Activated CD4-positive, alpha-beta memory T cell treated with anti-CD3 and anti-CD28 coated beads for 36 hours (primary cell): ENCODE measurements around the gene GAREM2. TPM values are rescaled to one million over a fixed set of nuclear protein-coding genes. Genes with fewer than 3 reads are reported as not detected.
"Not testable (repeated sequence)": the region's sequence is repeated elsewhere in the genome, so short reads cannot be mapped to it uniquely, and the experiment has no call there.

Experiments used
- CTCF ChIA-PET: fragments of 350-600 bp; sonication (Branson Sonifier 250); formaldehyde crosslinking; loops from one replicate; lab custom pipeline; 2021; ENCODE audit warnings: antibody characterized with exemption, inconsistent platforms; lab: Charles Lee
- POLR2A ChIA-PET: fragments of 350-600 bp; sonication (Branson Sonifier 250); formaldehyde crosslinking; loops from one replicate; lab custom pipeline; 2021; ENCODE audit warnings: antibody characterized with exemption; lab: Charles Lee
- DNase-seq: peaks from one replicate; pipeline ENCODE4 v3.0.0-alpha.2; 2020
- H3K27ac Mint-ChIP-seq: one replicate; pipeline ENCODE4 v1.8.0; 2021; ENCODE audit warnings: mixed read lengths
- H3K27me3 Mint-ChIP-seq: one replicate; pipeline ENCODE4 v1.8.0; 2021; ENCODE audit warnings: mixed read lengths
- H3K36me3 Mint-ChIP-seq: one replicate; pipeline ENCODE4 v1.8.0; 2021; ENCODE audit warnings: mixed read lengths
- H3K4me1 Mint-ChIP-seq: one replicate; pipeline ENCODE4 v1.8.0; 2021; ENCODE audit warnings: low read depth, mixed read lengths
- H3K4me3 Mint-ChIP-seq: one replicate; pipeline ENCODE4 v1.8.0; 2021; ENCODE audit warnings: mild to moderate bottlenecking, mixed read lengths
- H3K9me3 Mint-ChIP-seq: one replicate; pipeline ENCODE4 v1.8.0; 2021; ENCODE audit warnings: mixed read lengths
- intact Hi-C: fragments of 100-400 bp; cut with micrococcal nuclease; formaldehyde crosslinking; loops from one replicate; pipeline ENCODE4 v1.15.1; 2023
- total RNA-seq, 2 experiments: library from RNA; stranded (reverse); gene quantifications; one replicate each; pipeline ENCODE4 v1.2.3, GENCODE V29; 2021

The GAREM2 gene
- total RNA-seq, 2 experiments from 2014 or later, result 1.4 to 2.8 TPM

GRCh38 chr2:26148501-26148900 is 24.4 kb upstream of the GAREM2 start:
- intact Hi-C loops, result loop anchor here (5.0 to 10.0 kb wide), 2 partner anchors 61 to 544 kb away; no protein-coding TSS in a partner anchor
- DNase-seq, result no peak
- no peak overlapping the region for H3K4me3 Mint-ChIP-seq
- CTCF ChIA-PET, result interaction anchor here (1.4 to 9.1 kb wide), 2 partner anchors 60 to 157 kb away, joined by 6 to 90 read pairs; no protein-coding TSS in a partner anchor
- peaks cover 18% of the 10 kb centered on the region for H3K27me3 Mint-ChIP-seq
- POLR2A ChIA-PET, result no interaction called here
- H3K36me3 Mint-ChIP-seq, result no peaks in the 10 kb centered on the region
- H3K4me1 Mint-ChIP-seq, result peaks cover 2% of the 10 kb centered on the region
- H3K9me3 Mint-ChIP-seq, result no peaks in the 10 kb centered on the region
- H3K27ac Mint-ChIP-seq, result no peak overlapping the region

DNA sequence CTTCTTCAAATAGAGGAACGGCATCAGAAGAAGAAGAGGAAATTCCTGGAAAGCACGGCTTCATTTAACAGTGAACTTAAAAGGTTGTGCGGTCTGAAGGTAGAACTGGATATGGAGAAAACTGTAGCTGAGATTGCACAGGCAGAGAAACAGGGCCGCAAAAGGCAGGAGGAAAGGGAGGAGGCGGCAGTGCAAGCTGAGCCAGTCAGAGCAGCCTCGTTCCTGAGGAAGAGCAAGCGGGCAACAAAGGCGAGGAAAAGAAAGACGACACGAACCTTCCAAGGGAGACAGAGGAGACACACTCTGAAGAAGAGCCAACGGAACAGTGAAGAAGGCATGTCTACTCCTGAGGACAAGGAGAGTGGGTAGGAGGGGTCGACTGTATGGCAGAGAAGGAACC is 22.6 kb upstream of the GAREM2 start:
- Mint-ChIP-seq H3K36me3 (no peaks in the 10 kb centered on the region), H3K27me3 (peaks cover 18% of the 10 kb centered on the region), H3K27ac (no peak overlapping the region), H3K4me1 (no peaks in the 10 kb centered on the region), H3K4me3 (no peak overlapping the region), H3K9me3 (no peaks in the 10 kb centered on the region)
- intact Hi-C loops, result no loop called here
- CTCF ChIA-PET, result no interaction called here
- no peak for DNase-seq
- POLR2A ChIA-PET, result no interaction called here

- ChIA-PET CTCF (no interaction called here), POLR2A (no interaction called here)
- no peak overlapping the region for H3K4me3 Mint-ChIP-seq
- H3K9me3 Mint-ChIP-seq, result no peaks in the 10 kb centered on the region
- no peak overlapping the region for H3K27ac Mint-ChIP-seq
- no peak for DNase-seq
- H3K27me3 Mint-ChIP-seq, result no peaks in the 10 kb centered on the region
- H3K36me3 Mint-ChIP-seq, result no peaks in the 10 kb centered on the region
- intact Hi-C loops, result no loop called here
- H3K4me1 Mint-ChIP-seq, result no peaks in the 10 kb centered on the region
Observed at GRCh38 chr2:26157580-26157979, 15.3 kb upstream of the GAREM2 start.

DNA sequence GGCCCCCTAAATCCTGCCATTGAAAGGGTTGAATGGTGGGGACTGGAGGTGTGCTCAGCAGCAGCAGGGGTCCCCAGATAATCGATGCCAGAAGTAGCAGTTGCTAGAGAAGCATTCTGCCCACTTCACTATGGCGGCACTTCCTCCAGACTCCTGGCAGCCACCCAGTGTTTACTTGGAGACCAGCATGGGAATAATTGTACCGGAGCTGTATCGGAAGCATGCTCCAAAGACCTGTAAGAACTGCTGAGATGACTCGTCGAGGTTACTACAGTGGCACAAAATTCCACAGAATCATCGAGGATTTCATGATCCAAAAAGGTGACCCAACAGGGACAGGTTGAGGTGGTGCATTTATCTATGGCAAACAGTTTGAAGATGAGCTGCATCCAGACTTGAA is 11.0 kb upstream of the GAREM2 start:
- H3K4me1 Mint-ChIP-seq, result no peaks in the 10 kb centered on the region
- H3K36me3 Mint-ChIP-seq, result no peaks in the 10 kb centered on the region
- H3K27me3 Mint-ChIP-seq, result no peaks in the 10 kb centered on the region
- no peak for DNase-seq
- ChIA-PET CTCF (interaction anchor here (1.2 kb wide), 1 partner anchor 23 kb away, joined by 3 read pairs; no protein-coding TSS in a partner anchor), POLR2A (no interaction called here)
- no peaks in the 10 kb centered on the region for H3K9me3 Mint-ChIP-seq
- intact Hi-C loops, result no loop called here
- H3K4me3 Mint-ChIP-seq, result no peak overlapping the region
- no peak overlapping the region for H3K27ac Mint-ChIP-seq

- Mint-ChIP-seq H3K27me3 (no peaks in the 10 kb centered on the region), H3K4me1 (no peaks in the 10 kb centered on the region), H3K9me3 (no peaks in the 10 kb centered on the region), H3K4me3 (no peak overlapping the region), H3K27ac (no peak overlapping the region), H3K36me3 (no peaks in the 10 kb centered on the region)
- ChIA-PET CTCF (no interaction called here), POLR2A (no interaction called here)
- no peak for DNase-seq
- intact Hi-C loops, result no loop called here
Observed at GRCh38 chr2:26162963-26163362, 9.9 kb upstream of the GAREM2 start.

- Mint-ChIP-seq H3K4me3 (no peak overlapping the region), H3K9me3 (no peaks in the 10 kb centered on the region), H3K27ac (no peak overlapping the region), H3K27me3 (no peaks in the 10 kb centered on the region), H3K4me1 (no peaks in the 10 kb centered on the region), H3K36me3 (no peaks in the 10 kb centered on the region)
- no peak for DNase-seq
- ChIA-PET CTCF (no interaction called here), POLR2A (no interaction called here)
- intact Hi-C loops, result no loop called here
Observed at GRCh38 chr2:26164231-26164630, 8.7 kb upstream of the GAREM2 start.

DNA sequence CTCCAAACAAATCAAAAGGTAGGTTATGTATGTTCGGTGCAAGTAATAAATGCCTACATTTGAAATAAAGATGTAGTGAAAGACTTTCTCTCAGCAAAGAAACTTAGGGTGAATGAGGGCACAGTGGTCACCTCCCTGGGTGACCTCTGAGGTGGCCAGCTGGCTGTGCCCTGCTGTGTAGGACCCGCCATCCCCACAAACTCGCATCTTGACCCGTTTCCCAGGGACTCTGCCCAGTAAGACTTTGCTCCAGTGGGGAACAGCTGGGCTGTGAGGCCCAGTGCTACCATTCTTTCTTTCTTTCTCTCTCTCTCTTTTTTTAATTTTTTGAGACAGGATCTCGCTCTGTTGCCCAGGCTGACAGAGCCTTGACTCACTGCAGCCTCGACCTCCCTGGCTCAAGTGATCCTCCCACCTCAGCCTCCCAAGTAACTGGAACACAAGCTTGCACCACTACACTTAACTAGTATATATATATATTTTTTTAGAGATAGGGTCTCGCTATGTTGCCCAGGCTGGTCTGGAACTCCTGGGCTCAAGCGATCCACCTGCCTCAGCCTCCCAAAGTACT is 8.2 kb upstream of the GAREM2 start:
- CTCF ChIA-PET, result no interaction called here
- no peak for DNase-seq
- Mint-ChIP-seq H3K4me1 (no peaks in the 10 kb centered on the region), H3K4me3 (no peak overlapping the region), H3K9me3 (no peaks in the 10 kb centered on the region), H3K36me3 (no peaks in the 10 kb centered on the region), H3K27me3 (no peaks in the 10 kb centered on the region), H3K27ac (no peak overlapping the region)
- POLR2A ChIA-PET, result no interaction called here
- intact Hi-C loops, result no loop called here

GRCh38 chr2:26165403-26165802 is 7.5 kb upstream of the GAREM2 start:
- H3K9me3 Mint-ChIP-seq, result no peaks in the 10 kb centered on the region
- no peaks in the 10 kb centered on the region for H3K4me1 Mint-ChIP-seq
- no peak overlapping the region for H3K4me3 Mint-ChIP-seq
- POLR2A ChIA-PET, result no interaction called here
- no peak overlapping the region for H3K27ac Mint-ChIP-seq
- intact Hi-C loops, result no loop called here
- no peaks in the 10 kb centered on the region for H3K27me3 Mint-ChIP-seq
- no peaks in the 10 kb centered on the region for H3K36me3 Mint-ChIP-seq
- CTCF ChIA-PET, result interaction anchor here (0.6 to 0.9 kb wide), 2 partner anchors 19 to 42 kb away, joined by 3 read pairs; no protein-coding TSS in a partner anchor
- DNase-seq, result no peak

DNA sequence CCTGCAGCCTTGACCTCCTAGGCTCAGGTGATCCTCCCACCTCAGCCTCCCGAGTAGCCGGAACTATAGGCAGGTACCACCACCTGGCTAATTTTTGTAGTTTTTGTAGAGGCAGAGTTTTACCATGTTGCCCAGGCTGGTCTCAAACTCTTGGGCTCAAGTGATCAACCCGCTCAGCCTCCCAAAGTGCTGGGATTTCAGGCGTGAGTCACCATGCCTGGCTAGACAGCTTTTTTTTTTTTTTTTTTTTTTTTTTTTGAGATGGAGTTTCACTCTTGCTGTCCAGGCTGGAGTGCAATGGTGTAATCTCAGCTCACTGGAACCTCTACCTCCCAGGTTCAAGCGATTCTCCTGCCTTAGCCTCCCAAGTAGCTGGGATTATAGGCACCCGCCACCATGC is 6.3 kb upstream of the GAREM2 start:
- H3K9me3 Mint-ChIP-seq, H3K4me3 Mint-ChIP-seq, H3K27me3 Mint-ChIP-seq, intact Hi-C loops, H3K4me1 Mint-ChIP-seq, H3K27ac Mint-ChIP-seq, DNase-seq, POLR2A ChIA-PET, H3K36me3 Mint-ChIP-seq: not testable (repeated sequence)
- CTCF ChIA-PET, result interaction anchor here (0.9 to 1.3 kb wide), 2 partner anchors 18 to 21 kb away, joined by 4 read pairs; no protein-coding TSS in a partner anchor

DNA sequence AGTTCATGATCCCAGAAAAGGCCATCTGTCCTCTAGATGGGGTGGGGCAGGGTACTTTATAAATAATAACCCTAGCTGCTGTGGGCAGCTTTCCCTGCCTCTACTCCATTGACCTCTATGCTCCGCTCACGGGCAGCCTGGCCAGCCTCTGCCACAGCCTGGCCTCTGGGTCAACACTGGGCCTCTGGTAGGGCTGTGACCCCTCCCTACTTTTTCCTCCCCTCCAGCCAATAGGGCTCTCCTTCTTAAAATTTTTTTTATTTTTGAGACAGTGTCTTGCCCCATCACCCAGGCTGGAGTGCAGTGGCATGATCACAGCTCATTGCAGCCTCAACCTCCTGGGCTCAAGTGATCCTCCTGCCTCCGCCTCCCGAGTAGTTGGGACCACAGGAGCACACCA is 4.1 kb upstream of the GAREM2 start:
- Mint-ChIP-seq H3K27me3 (peaks cover 13% of the 10 kb centered on the region), H3K27ac (no peak overlapping the region), H3K9me3 (no peaks in the 10 kb centered on the region), H3K4me1 (peaks cover 4% of the 10 kb centered on the region), H3K4me3 (no peak overlapping the region), H3K36me3 (peaks cover 1% of the 10 kb centered on the region)
- intact Hi-C loops, result no loop called here
- DNase-seq, result no peak
- POLR2A ChIA-PET, result no interaction called here
- CTCF ChIA-PET, result interaction anchor here (0.9 kb wide), 1 partner anchor 16 kb away, joined by 4 read pairs; no protein-coding TSS in a partner anchor

- Mint-ChIP-seq H3K4me3 (no peak overlapping the region), H3K9me3 (no peaks in the 10 kb centered on the region), H3K27ac (no peak overlapping the region), H3K36me3 (peaks cover 1% of the 10 kb centered on the region), H3K4me1 (peaks cover 5% of the 10 kb centered on the region), H3K27me3 (peaks cover 13% of the 10 kb centered on the region)
- DNase-seq, result no peak
- ChIA-PET POLR2A (no interaction called here), CTCF (interaction anchor here (0.9 kb wide), 1 partner anchor 16 kb away, joined by 4 read pairs; no protein-coding TSS in a partner anchor)
- intact Hi-C loops, result no loop called here
Observed at GRCh38 chr2:26169226-26169625, 3.7 kb upstream of the GAREM2 start.

GRCh38 chr2:26169681-26170414 is 3.0 kb upstream of the GAREM2 start:
- no peak overlapping the region for H3K4me3 Mint-ChIP-seq
- H3K9me3 Mint-ChIP-seq, result no peaks in the 10 kb centered on the region
- H3K36me3 Mint-ChIP-seq, result peaks cover 1% of the 10 kb centered on the region
- DNase-seq, result no peak
- peaks cover 7% of the 10 kb centered on the region for H3K4me1 Mint-ChIP-seq
- peaks cover 19% of the 10 kb centered on the region for H3K27me3 Mint-ChIP-seq
- ChIA-PET CTCF (no interaction called here), POLR2A (no interaction called here)
- intact Hi-C loops, result loop anchor here (5.0 kb wide), 1 partner anchor 297 kb away; no protein-coding TSS in a partner anchor
- no peak overlapping the region for H3K27ac Mint-ChIP-seq
